Hematopoietic multipotent progenitor cell treated with erythropoietin and hydrocortisone succinate and interleukin-3 and kit ligand, for 15 days (in vitro differentiated cells): ENCODE measurements around the gene CFAP99.
"Not testable (repeated sequence)": the region's sequence is repeated elsewhere in the genome, so short reads cannot be mapped to it uniquely, and the experiment has no call there.

Experiments
- DNase-seq: peaks from one replicate; pipeline ENCODE4 v3.0.0-alpha.2; 2015; ENCODE audit warnings: low spot score

Gene CFAP99

DNA sequence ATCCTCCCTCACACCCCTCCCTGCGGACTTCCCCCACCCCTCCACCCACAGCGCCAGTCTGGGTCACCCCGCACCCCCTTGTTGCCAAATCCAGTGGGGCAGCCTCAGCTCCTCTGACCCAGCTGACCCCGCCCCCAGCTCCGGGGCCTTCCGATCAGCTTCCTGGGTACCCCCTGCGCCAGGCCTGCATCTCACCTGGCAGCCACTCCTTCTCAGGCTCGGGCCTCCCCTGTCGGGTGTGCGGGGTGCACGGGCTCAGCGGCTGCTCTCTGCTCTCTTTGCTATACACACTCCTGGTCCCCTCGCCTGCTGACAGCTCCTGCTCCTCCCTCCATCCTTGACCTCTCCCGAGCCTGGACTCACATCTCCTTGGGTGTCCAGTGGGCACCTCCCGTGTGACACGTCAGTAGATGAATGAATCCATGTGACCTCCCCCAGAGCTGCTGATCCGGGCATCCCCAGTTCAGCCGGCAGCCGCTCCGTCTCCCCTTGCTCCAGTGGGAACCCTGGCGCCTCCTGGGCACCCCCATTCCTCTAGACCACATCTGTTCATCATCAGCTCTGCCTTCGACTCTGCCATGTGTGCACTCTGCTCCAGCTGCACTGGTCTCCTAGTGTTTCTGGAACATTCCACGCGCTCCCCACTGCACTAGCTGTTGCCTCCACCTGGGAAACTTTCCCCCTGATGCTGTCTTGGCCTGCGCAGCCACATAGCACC lies 9.9 kb downstream of the CFAP99 start:
- DNase-seq: no peak

GRCh38 chr4:2429945-2430757 lies 11.4 kb downstream of the CFAP99 start:
- not testable (repeated sequence) for DNase-seq

GRCh38 chr4:2432004-2432403 lies 13.2 kb downstream of the CFAP99 start:
- no peak for DNase-seq

- DNase-seq: no peak
These were observed 14.3 kb downstream of the CFAP99 start for GRCh38 chr4:2432991-2433530.

DNA sequence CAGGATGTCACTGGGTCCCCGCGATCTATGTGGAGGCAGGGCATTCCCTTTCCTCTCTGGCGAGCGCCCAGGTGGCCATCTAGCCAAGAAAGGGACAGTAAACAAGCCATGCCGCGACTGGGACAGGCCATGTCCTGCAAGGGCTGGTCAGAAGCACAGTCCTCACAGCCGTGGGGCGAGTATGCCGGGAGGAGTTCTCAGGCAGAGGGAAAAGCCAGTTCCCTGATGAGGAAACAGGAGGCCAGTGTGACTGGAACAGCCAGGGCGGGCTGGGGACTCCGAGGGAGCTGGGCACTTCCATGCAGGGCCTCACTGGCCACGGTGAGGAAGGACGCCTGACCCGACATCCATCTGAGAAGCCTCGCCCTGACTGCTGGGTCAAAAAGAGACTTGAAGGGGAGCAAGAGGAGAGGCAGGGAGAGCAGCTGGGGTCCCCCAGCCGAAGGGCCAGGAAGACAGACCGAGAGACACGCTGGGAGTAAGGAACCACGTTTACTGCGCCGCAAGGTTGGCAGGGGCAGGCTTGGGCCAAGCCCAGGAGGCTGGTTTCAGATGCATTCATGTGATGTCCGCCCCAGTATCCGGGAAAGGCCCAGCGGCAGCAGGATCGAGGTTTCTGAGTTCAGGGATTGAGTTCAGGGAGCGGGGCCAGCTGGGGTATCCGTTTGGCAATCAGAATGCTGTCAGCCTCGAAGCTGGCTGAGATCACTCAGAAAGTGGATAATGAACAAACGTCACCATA lies 15.0 kb downstream of the CFAP99 start:
- no peak for DNase-seq

DNA sequence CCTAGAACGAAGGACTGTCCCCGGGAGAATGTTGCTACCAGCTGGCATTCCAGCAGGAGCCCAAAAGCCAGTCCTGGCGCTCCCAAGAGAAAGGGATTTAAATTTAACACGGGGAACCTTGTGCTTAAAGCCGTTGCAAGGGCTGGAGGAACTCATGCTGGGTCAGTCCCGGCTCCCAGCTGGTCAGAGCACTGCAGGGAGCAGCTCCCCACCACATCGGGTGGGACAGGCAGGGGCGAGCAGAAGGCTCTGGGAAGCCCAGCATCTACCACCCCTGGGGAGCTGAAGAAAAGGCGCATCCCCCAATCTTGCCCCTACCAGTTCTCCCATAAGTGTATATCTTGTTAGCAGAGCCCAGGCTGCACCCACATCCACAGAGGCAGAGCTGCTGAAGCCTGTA lies 15.7 kb downstream of the CFAP99 start:
- DNase-seq: no peak

DNA sequence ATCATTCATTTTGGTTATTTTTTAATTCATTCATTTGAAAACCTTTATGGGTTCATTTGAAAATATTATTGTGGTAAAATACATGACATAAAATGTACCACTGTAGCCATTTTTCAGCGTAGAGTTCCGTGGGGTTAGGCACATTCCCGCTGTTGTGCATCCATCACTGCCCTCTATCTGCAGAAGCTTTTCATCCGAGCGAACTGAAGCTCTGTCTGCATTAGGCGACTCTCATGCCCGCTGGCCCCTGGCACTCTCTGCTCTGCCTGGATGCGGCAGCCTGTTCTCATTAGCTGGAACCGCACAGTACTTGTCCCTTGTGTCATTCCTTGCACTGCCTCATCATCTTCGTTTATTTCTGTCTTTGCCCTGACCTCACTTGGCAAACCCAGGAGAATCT lies 17.5 kb downstream of the CFAP99 start:
- DNase-seq: no peak

DNA sequence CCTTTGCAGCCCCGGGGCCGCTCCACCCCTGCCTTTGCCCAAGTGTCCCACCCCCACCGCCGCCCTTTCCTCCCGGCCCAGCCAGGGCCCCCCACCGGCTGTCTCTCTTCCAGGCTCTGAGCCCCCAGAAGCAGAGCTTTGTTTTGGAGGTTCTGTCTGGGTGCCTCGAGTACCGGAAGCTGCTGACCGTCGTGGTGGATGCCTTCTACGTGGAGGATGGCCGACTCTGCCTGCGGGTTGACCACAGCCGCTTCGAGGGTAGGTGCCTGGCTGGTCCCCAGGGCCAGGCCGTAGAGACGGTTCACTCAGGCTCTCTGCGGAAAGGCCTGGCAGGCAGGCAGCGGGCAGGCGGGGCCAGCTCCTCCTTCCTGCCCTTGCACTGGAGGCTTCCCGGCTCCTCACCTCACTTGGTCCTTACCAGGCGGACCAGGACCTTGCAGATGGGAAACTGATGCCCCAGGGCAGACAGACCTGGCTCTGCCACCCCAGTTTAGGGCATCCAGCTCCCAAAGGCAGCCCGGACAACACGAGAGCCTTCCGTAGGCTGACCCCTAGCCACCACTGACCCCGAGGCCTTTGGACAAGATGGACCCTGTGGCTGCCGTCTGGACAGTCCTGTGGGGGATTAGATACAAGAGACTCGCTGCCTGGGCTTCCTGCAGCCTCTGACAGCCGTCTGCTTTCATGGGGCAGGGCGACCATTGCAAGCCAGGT lies 18.2 kb downstream of the CFAP99 start:
- DNase-seq: no peak

DNA sequence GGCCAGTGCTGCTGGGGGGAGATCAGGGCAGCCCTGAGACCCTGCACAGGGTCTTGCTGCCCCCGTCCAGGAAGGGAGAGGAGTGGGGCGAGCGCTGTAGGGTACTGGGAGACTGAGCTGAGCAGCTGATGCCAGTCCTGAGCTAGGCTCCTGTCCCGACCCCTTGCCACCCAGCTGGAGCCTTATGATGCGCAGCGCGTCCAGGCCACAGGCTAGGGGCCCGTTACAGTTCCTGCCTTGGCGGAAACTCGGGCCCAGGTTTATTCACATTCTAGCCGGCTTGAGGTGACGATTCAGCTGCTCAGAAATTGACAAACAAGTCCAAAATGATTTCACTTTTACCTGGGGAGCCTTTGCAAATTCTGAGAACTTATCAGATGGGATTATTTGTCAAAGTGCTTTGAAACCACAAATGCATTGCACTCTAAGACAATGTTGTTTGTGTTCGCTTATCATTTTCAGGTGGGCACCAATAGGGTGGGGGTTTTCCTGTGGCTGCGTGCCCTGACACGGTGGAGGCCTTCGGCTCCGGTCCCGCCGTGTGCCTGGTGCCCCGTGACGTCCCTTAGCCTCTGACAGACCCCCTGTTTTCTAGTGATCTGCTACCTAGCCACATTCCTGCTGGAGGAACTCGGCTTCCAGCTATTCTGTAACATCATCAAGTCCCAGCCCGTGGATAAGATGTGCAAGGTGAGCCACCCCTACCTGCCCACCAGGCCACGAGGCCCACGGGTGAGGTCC lies 18.9 kb downstream of the CFAP99 start:
- DNase-seq: no peak

DNA sequence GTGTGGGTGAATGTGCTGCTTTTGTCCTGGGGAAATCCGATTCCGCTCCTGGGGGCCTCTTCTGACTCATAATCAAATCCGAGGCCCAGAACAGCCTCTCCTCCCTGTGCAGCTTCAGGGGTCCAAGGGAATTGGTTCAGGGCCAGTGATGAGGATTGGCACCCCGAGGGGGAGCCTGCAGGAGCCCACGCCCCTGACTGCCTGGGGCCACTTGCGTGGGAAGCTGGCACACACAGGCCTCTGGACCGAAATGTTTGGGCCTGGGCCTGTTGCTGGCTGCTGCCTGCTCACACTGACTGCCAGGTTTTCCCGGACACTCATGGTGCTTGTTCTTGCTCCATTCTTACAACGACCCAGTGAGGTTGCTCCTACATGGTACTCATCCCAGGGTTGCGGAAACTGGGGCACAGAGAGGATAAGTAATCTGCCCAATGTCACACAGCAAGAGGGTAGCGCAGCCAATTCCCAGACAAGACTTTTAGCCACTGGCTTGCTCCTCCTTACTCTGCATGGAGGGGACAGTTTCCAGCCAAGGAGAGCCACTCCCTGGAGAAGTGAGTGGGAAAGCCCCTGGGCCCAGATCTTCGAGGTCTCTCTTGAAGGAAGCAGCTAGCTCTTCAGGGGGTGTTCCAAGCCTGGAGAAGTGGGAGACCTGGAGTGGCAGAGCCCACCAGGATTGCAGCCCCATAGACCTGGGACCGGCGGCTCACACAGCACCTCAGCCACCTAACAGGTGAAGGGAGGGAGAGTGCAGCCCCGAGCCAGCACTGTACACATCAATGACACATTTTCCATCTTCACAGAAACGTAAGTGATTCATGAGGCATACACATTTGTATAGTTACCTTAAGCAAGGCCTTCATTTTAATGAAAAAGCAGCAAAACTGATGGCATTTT lies 20.3 kb downstream of the CFAP99 start:
- DNase-seq: no peak

GRCh38 chr4:2441393-2442174 lies 22.8 kb downstream of the CFAP99 start:
- peak; percentile 48 for DNase-seq

DNA sequence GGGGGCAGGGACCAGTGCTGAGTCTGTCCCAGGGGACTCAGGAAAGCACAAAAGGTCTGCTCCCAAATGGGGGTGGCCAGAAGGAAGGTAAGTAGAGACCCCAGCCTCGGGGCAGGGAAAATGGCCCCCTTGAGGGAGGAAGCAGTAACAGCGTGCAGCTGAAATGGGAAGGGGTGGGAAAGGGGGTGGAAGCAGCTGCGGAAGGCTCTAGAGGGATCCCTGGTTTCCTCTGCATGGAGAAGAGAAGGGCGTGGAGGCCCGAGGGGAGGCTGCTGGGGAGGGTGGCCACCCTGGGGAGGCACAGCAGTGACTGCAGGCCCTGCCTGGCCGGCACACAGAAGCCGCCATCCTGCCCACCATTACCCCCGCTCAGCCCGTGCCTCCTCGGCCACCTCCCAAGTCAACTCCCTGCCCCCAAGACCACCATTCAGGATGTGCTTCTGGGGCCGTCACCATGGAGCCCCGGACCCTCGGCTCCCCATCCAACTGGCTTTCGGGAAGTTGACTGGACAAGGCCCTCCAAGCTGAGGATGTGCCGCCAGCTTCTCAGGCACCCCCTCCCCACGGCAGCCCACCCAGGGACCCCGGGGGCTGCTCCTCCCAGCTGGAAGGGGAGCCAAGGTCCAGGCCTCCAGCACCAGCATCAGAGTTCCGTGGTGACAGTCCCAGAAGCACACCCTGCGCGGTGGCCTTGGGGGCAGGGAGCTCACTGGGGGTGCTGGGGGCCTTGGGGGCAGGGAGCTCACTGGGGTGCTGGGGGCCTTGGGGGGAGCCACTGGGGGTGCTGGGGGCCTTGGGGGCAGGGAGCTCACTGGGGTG lies 23.6 kb downstream of the CFAP99 start:
- no peak for DNase-seq

DNA sequence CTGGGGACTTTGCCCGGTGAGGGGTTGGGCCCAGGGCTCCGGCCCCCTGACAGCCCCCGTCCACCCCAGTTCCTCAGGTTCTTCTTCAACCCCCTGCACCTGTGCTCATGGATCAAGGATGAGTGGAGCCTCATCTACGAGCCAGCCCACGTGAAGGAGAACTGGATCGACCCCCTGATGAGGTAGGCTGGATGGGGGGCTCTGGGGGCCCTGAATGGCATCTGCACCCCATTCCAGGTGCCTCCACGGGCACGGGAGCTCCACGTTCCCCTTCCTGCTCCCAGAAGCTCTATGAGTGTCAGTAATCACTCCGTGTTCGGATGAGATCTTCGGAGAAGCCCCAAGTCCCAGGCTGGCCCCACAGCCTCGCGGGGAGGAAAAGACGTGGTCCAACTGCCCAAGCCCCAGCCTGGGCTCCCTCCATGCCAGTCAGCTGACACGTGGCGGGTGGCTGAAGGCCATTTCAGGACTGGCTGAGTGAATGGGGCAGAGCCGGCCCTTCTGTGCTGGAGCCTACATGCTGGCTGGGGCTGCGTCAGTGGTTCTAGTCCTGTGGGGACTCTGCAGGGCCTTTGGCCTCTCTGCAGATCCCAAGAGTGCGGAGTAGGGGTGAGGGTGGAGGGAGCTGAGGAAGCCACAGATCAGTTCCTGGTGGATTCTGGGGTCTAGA lies 24.4 kb downstream of the CFAP99 start:
- no peak for DNase-seq

DNA sequence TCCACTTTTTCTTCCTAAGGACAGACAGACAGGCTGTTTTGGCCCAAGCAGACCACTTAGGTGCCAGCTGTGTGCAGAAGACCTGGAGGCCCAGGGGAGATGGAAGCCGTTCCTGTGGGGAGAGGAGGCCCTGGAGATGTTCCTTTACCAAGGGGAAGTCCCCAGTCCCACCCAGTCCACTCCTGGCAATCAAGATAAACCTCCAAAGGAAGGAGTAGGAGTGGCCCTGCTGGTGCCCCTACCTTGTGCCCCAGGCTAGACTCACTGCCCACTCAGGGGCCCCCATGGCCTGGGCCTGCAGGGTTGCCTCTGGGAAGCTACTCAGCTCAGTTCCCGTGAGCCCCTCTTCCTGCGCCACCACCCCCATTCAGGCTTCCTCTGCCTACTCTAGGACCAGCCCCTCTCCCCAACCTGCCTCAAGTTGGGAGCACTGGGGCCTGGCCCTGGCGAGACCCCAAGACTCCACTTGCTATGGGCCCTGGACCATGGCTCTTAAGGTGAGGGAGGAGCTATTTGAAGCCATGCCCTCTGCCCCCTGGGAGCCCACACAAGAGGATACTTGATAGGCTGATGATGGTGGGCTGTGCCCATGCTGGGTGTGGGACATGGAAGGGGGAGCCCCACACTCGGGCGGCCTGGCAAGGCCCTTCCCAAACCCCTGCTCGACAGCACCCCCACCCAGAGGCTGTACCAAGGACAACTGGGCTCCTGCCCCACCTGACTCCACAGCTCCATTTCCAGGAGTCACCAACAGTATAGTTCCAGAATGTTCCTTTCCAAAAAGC lies 25.4 kb downstream of the CFAP99 start:
- no peak for DNase-seq

DNA sequence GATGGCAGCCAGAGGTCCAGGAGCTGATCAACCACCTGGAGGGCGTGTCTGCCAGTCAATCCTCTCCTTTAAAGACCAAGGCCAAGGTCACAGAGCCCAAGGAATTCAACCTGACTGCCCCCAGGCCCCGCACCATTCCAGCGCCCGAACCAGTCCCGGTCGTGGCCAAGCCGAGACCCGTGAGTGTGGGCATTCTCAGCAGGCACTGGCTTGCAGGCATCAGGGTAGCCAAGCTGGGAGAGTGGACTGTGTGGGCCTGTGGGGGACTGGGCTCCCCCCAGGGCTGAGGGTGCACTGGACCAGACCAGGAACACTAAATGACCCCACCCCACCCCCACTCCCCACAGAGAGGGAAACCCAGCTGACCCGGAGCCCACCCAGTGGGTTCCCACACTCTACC lies 26.4 kb downstream of the CFAP99 start:
- DNase-seq: no peak

DNA sequence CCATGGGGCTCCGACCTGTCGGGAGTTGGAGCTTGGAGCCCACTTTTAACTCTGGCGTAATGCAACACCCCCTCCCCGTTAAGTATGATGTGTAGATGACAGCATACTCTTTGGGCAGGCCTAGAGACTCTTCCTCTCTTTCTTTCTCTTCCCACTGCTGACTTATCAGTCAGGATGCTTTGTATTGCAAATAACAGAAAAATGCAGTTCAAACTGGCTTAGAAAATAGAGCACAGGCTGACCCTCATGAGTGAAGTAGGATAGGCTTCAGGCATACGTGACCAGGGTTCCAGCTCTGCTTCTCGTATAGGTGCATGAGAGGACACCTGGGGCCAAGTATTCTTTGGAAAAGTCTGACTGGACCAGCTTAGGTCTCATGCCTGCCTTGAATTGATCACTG lies 26.8 kb downstream of the CFAP99 start:
- no peak for DNase-seq
